K562 (cell line): ENCODE data around the gene NDRG4. TPM values are rescaled to one million over a fixed set of nuclear protein-coding genes. Genes with fewer than 3 reads are reported as not detected.

Experiments
- ATAC-seq: fragments of 200-7000 bp; cut with Tn5 transposase; 3 replicates; pipeline ENCODE4 v1.9.1; 2020; ENCODE audit warnings: moderate library complexity
- BruUV-seq: library from RNA; stranded (reverse); fragments of 400-500 nt; replicated peaks from 2 replicates; lab custom pipeline; 2021; lab: Mats Ljungman, UMichigan
- CTCF ChIA-PET: fragments of 300-600 bp; formaldehyde crosslinking; extraction: SDS; loops from one replicate; lab custom pipeline; 2021; ENCODE audit warnings: low intra/inter-chr PET ratio; lab: Yijun Ruan, JAX
- POLR2A ChIA-PET: fragments of 300-600, 350-650 bp; sonication (Branson Sonifier 250); formaldehyde crosslinking; extraction: SDS; loops from one replicate; lab custom pipeline; 2021; ENCODE audit warnings: antibody characterized with exemption, inconsistent platforms; lab: Yijun Ruan, JAX
- DNase-seq, 4 experiments: peaks; one replicate each; pipeline versions ENCODE4 v3.0.0 to v3.0.0-alpha.2; 2011 to 2018; ENCODE audit warnings: low spot score in 3 of 4, mixed read lengths in 3 of 4; ENCODE audit errors: extremely low read depth in 1 of 4
- FAIRE-seq: peaks from 2 replicates; lab custom pipeline; 2011; peaks lifted over from hg19 to GRCh38; lab: Jason Lieb, UNC
- H2AFZ ChIP-seq: 2 replicates; pipeline ENCODE4 v1.6.0; 2011; ENCODE audit warnings: low read depth, low read length, control low read depth, inconsistent platforms
- H3K27ac ChIP-seq: fragments of 200-600 bp; 3 replicates; pipeline ENCODE4 v1.8.0; 2011; ENCODE audit warnings: low read depth, mild to moderate bottlenecking, control low read depth, inconsistent platforms, low read length, moderate library complexity, mixed read lengths; ENCODE audit errors: extremely low read depth
- H3K27me3 ChIP-seq, 2 experiments: fragments of 300-600 bp in 1 of 2; 2 replicates in 1 of 2; 3 replicates in 1 of 2; pipeline versions ENCODE4 v1.6.0 to v1.8.0; 2011; ENCODE audit warnings: inconsistent platforms in 2 of 2, low read length in 2 of 2, mild to moderate bottlenecking in 1 of 2, mixed read lengths in 1 of 2, moderate library complexity in 1 of 2; ENCODE audit not compliant: control insufficient read depth in 2 of 2, insufficient read depth in 2 of 2
- H3K36me3 ChIP-seq: fragments of 300-600 bp; 3 replicates; pipeline ENCODE4 v1.8.0; 2011; ENCODE audit warnings: mild to moderate bottlenecking, low read length, inconsistent platforms; ENCODE audit not compliant: control insufficient read depth, insufficient read depth
- H3K4me1 ChIP-seq, 2 experiments: fragments of 200-600 bp in 1 of 2; replicated peaks in 1 of 2; 2 replicates in 1 of 2; 3 replicates in 1 of 2; pipeline versions ENCODE4 v1.5.1 to v1.8.0; 2011; ENCODE audit warnings: inconsistent platforms in 2 of 2, low read length in 2 of 2, mild to moderate bottlenecking in 1 of 2, mixed read lengths in 1 of 2, moderate library complexity in 1 of 2; ENCODE audit not compliant: control insufficient read depth in 2 of 2, insufficient read depth in 2 of 2
- H3K4me2 ChIP-seq: 2 replicates; pipeline ENCODE4 v1.6.1; 2011; ENCODE audit warnings: low read length, control low read depth, inconsistent platforms, mixed read lengths; ENCODE audit not compliant: insufficient read depth
- H3K4me3 ChIP-seq: fragments of 200-600 bp; sonication (generic), shearing (Covaris generic); 2 replicates; pipeline ENCODE4 v1.5.1; 2016; ENCODE audit warnings: control low read depth, inconsistent platforms
- H3K79me2 ChIP-seq: fragments of 200-600 bp; 3 replicates; pipeline ENCODE4 v1.8.0; 2011; ENCODE audit warnings: low read length, inconsistent platforms; ENCODE audit not compliant: control insufficient read depth, insufficient read depth
- H3K9ac ChIP-seq, 2 experiments: 2 replicates each; pipeline versions ENCODE4 v1.6.0 to v1.6.1; 2011; ENCODE audit warnings: low read depth in 2 of 2, low read length in 2 of 2, control low read depth in 1 of 2, inconsistent platforms in 1 of 2, mild to moderate bottlenecking in 1 of 2, mixed read lengths in 1 of 2; ENCODE audit not compliant: insufficient read depth in 1 of 2
- H3K9me1 ChIP-seq: one replicate; pipeline ENCODE4 v1.6.0; 2011; ENCODE audit warnings: inconsistent platforms, mild to moderate bottlenecking, low read length, moderate library complexity; ENCODE audit not compliant: control insufficient read depth, insufficient read depth
- H3K9me3 ChIP-seq: replicated peaks from 2 replicates; pipeline ENCODE4 v1.5.1; 2011; ENCODE audit warnings: low read depth, low read length, inconsistent platforms; ENCODE audit not compliant: control insufficient read depth, insufficient read depth
- H4K20me1 ChIP-seq: replicated peaks from 2 replicates; pipeline ENCODE4 v1.6.1; 2011; ENCODE audit warnings: low read length, inconsistent platforms, mixed read lengths; ENCODE audit not compliant: control insufficient read depth, insufficient read depth
- ARNT ChIP-seq, 2 experiments: fragments of 450-650 bp; IDR thresholded peaks; 2 replicates each; pipeline ENCODE4 v1.6.1; 2016; ENCODE audit warnings: mild to moderate bottlenecking in 1 of 2
- CXXC5 ChIP-seq: fragments of 250-450 bp; sonication (Bioruptor Pico); IDR thresholded peaks from 2 replicates; pipeline ENCODE4 v1.8.0; 2022; ENCODE audit warnings: inconsistent platforms, mild to moderate bottlenecking, moderate library complexity
- GTF2E2 ChIP-seq: fragments of 200-800 bp; sonication (Bioruptor generic); IDR thresholded peaks from 2 replicates; pipeline ENCODE4 v1.6.1; 2016; ENCODE audit warnings: missing genetic modification characterization, missing compliant biosample characterization
- NBN ChIP-seq: fragments of 450-650 bp; IDR thresholded peaks from 2 replicates; pipeline ENCODE4 v1.6.1; 2016; ENCODE audit warnings: low read depth, mild to moderate bottlenecking
- NEUROD1 ChIP-seq: fragments of 150-350 bp; IDR thresholded peaks from 2 replicates; pipeline ENCODE4 v1.6.1; 2014; ENCODE audit warnings: borderline replicate concordance, low read length, low read depth; ENCODE audit not compliant: partially characterized antibody
- POLR2A ChIP-seq: fragments of 450-650 bp; conservative IDR thresholded peaks from 2 replicates; pipeline ENCODE4 v1.6.1; 2016
- SP1 ChIP-seq: sonication (generic); formaldehyde crosslinking; IDR thresholded peaks from 2 replicates; pipeline ENCODE4 v1.8.1; 2022; ENCODE audit warnings: mild to moderate bottlenecking, missing genetic modification reagents
- XRCC5 ChIP-seq: fragments of 200-400 bp; formaldehyde crosslinking; IDR thresholded peaks from 2 replicates; pipeline ENCODE4 v1.6.1; 2017; ENCODE audit warnings: low read depth, mild to moderate bottlenecking, low read length
- ZEB2 ChIP-seq: fragments of 450-650 bp; IDR thresholded peaks from 2 replicates; pipeline ENCODE4 v1.6.1; 2016
- ZKSCAN3 ChIP-seq: fragments of 250-450 bp; sonication (Bioruptor Pico); IDR thresholded peaks from 2 replicates; pipeline ENCODE4 v1.4.0; 2020
- ZNF24 ChIP-seq: fragments of 450-650 bp; IDR thresholded peaks from 2 replicates; pipeline ENCODE4 v1.6.1; 2016
- ZNF263 ChIP-seq: sonication (generic); formaldehyde crosslinking; IDR thresholded peaks from 2 replicates; pipeline ENCODE4 v1.8.0; 2022; ENCODE audit warnings: mild to moderate bottlenecking, missing genetic modification reagents, borderline replicate concordance
- WGBS: fragments of 100-300 bp; shearing (Covaris generic); methylation state at CpG from one replicate; pipeline ENCODE4 v1.1.6; 2016; ENCODE audit warnings: low coverage, mixed read lengths; ENCODE audit not compliant: insufficient coverage; ENCODE audit errors: missing lambda C conversion rate; 5-methylcytosine and 5-hydroxymethylcytosine counted together
- in situ Hi-C: fragments of 300-500 bp; cut with MboI; formaldehyde crosslinking; loops from 4 replicates; pipeline ENCODE4 v1.15.0; 2018; ENCODE audit warnings: inconsistent platforms, mixed read lengths
- intact Hi-C: fragments of 100-400 bp; cut with micrococcal nuclease; formaldehyde crosslinking; loops from 2 replicates; pipeline ENCODE4 v1.14.2; 2022
- polyA plus RNA-seq, 8 experiments: library from polyadenylated mRNA; depleted of rRNA in 4 of 8; stranded (reverse) in 5 of 8; unstranded in 3 of 8; fragments of >200 nt; fragmentation: Nextera tagmentation in 2 of 8; fragmentation: Illumina TruSeq in 1 of 8; extraction: Ambion mirVana in 2 of 8; extraction: Trizol in 1 of 8; gene quantifications; 2 replicates each; pipeline versions ENCODE4 v1.2.1 to v1.2.3, GENCODE V29; 2011 to 2014; ENCODE audit warnings: inconsistent platforms in 1 of 8, missing spikeins in 1 of 8
- total RNA-seq, 7 experiments: library from RNA; depleted of rRNA in 6 of 7; stranded (reverse); fragments of >200 nt in 6 of 7; fragmentation: Illumina TruSeq in 2 of 7; extraction: Trizol in 2 of 7; gene quantifications; 2 replicates each; pipeline versions ENCODE4 v1.2.1 to v1.2.3, GENCODE V29; 2011 to 2021; ENCODE audit warnings: low replicate concordance in 1 of 7
- TF ChIP-seq, protein P1 (sequence below): fragments of 250-450 bp; sonication (Bioruptor Pico); IDR thresholded peaks from 2 replicates; pipeline ENCODE4 v1.5.0; 2021
- TF ChIP-seq, protein P2 (sequence below): fragments of 250-450 bp; sonication (Bioruptor Pico); IDR thresholded peaks from 2 replicates; pipeline ENCODE4 v1.5.0; 2021; ENCODE audit warnings: mild to moderate bottlenecking, borderline replicate concordance

NDRG4 gene
- total and polyA plus RNA-seq, 9 of the 15 experiments (the other 6 are each of a cell fraction or from before 2014, with no cell fraction given), result 0.06 to 0.95 (median 0.28) TPM

- intact Hi-C loops (no loop called here), in situ Hi-C loops (no loop called here)
- WGBS, result 89% methylated on average over 10 of the region's 10 CpGs
- no peaks in the 10 kb centered on the region for H3K9me3 ChIP-seq
- H3K36me3 ChIP-seq, result peaks cover 93% of the 10 kb centered on the region
- CTCF ChIA-PET, result no interaction called here
- H3K4me2 ChIP-seq, result no peak overlapping the region
- no peaks in the 10 kb centered on the region for H3K4me1 ChIP-seq
- no peak overlapping the region for H3K9ac ChIP-seq
- TF ChIP-seq NBN, result no peak
- TF ChIP-seq ZKSCAN3 (CRISPR knock-in tag), result no peak
- TF ChIP-seq CXXC5, result no peak
- no peak for TF ChIP-seq SP1 (CRISPR knock-in tag)
- no peak for TF ChIP-seq XRCC5
- TF ChIP-seq, all 486 proteins: peak for 0
- H4K20me1 ChIP-seq, result no peaks in the 10 kb centered on the region
- no peaks in the 10 kb centered on the region for H3K79me2 ChIP-seq
- no peak for DNase-seq
- H2AFZ ChIP-seq, result no peak overlapping the region
- no peaks in the 10 kb centered on the region for H3K9me1 ChIP-seq
- H3K4me3 ChIP-seq, result no peak overlapping the region
- ATAC-seq, result no peak
- H3K27ac ChIP-seq, result no peak overlapping the region
- H3K27me3 ChIP-seq, result no peaks in the 10 kb centered on the region
- POLR2A ChIA-PET, result interaction anchor here (0.8 to 1.2 kb wide), 3 partner anchors 10 to 13 kb away, joined by 3 to 4 read pairs (median 3); no protein-coding TSS in a partner anchor
- FAIRE-seq, result no peak
- no TSS peak for BruUV-seq
Measured at GRCh38 chr16:58537124-58537906, 37.4 kb downstream of the NDRG4 start.

DNA sequence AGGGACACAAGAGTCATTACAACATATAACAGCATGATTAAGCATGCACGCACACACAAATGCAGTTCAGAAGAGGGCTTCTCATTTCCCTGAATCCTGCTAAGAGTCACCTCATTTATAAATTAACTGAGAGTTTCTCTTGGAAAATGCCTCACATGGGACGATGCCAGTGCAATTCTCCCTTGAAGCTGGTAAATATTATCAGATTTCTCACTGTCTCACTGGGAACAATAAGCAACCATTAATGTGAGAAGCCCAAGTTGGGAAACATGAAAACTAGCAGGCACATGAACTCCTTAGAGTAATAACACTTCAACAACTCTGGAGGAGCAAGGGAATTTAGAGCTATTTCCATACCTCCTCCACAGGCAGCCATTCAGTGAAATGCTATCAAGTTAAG lies 41.8 kb downstream of the NDRG4 start:
- ChIA-PET CTCF (no interaction called here), POLR2A (interaction anchor here (2.0 kb wide), 1 partner anchor 22 kb away, joined by 7 read pairs; no protein-coding TSS in a partner anchor)
- no peak for DNase-seq
- H3K9ac ChIP-seq, result no peak overlapping the region
- no peak for ATAC-seq
- H3K4me3 ChIP-seq, result no peak overlapping the region
- no peaks in the 10 kb centered on the region for H3K9me1 ChIP-seq
- H3K4me1 ChIP-seq, result no peaks in the 10 kb centered on the region
- 97% methylated on average over 2 of the region's 2 CpGs for WGBS
- BruUV-seq, result no TSS peak
- no peak overlapping the region for H2AFZ ChIP-seq
- no peaks in the 10 kb centered on the region for H3K27me3 ChIP-seq
- in situ Hi-C loops, result no loop called here
- 0 out of 2 replicates have a peak, but pooled peaks cover 3% of the 10 kb centered on the region for H4K20me1 ChIP-seq
- FAIRE-seq, result no peak
- H3K79me2 ChIP-seq, result 0 out of 3 replicates have a peak, but pooled peaks cover 2% of the 10 kb centered on the region
- intact Hi-C loops, result loop anchor here (5.0 kb wide), 1 partner anchor 36 kb away; no protein-coding TSS in a partner anchor
- no peak overlapping the region for H3K4me2 ChIP-seq
- H3K27ac ChIP-seq, result no peak overlapping the region
- peaks cover 99% of the 10 kb centered on the region for H3K36me3 ChIP-seq
- H3K9me3 ChIP-seq, result no peaks in the 10 kb centered on the region
- TF ChIP-seq GTF2E2 (tag) (no peak), ARNT (IDR thresholded peaks at IDR 0.05) (no peak), ZNF24 (no peak), POLR2A (no peak), ZNF263 (no peak), ZEB2 (no peak), NEUROD1 (no peak)
- TF ChIP-seq, protein P1, sequence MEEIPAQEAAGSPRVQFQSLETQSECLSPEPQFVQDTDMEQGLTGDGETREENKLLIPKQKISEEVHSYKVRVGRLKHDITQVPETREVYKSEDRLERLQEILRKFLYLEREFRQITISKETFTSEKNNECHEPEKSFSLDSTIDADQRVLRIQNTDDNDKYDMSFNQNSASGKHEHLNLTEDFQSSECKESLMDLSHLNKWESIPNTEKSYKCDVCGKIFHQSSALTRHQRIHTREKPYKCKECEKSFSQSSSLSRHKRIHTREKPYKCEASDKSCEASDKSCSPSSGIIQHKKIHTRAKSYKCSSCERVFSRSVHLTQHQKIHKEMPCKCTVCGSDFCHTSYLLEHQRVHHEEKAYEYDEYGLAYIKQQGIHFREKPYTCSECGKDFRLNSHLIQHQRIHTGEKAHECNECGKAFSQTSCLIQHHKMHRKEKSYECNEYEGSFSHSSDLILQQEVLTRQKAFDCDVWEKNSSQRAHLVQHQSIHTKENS (CRISPR knock-in tag), result no peak
- TF ChIP-seq, protein P2, sequence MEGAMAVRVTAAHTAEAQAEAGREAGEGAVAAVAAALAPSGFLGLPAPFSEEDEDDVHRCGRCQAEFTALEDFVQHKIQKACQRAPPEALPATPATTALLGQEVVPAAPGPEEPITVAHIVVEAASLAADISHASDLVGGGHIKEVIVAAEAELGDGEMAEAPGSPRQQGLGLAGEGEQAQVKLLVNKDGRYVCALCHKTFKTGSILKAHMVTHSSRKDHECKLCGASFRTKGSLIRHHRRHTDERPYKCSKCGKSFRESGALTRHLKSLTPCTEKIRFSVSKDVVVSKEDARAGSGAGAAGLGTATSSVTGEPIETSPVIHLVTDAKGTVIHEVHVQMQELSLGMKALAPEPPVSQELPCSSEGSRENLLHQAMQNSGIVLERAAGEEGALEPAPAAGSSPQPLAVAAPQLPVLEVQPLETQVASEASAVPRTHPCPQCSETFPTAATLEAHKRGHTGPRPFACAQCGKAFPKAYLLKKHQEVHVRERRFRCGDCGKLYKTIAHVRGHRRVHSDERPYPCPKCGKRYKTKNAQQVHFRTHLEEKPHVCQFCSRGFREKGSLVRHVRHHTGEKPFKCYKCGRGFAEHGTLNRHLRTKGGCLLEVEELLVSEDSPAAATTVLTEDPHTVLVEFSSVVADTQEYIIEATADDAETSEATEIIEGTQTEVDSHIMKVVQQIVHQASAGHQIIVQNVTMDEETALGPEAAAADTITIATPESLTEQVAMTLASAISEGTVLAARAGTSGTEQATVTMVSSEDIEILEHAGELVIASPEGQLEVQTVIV (CRISPR knock-in tag), result no peak
